ENCODE results near the gene TCEAL9.

GRCh38 chrX:103397707-103398106 lies 41.4 kb downstream of the TCEAL9 start:
- TF ChIP-seq CTCF (IDR thresholded peaks at IDR 0.05; ENCODE audit: low read depth, low read length) (no peak), POLR2A (IDR thresholded peaks at IDR 0.05; ENCODE audit: extremely low read depth, insufficient read length) (no peak)
- TF ChIP-seq, protein P1, sequence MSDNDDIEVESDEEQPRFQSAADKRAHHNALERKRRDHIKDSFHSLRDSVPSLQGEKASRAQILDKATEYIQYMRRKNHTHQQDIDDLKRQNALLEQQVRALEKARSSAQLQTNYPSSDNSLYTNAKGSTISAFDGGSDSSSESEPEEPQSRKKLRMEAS (IDR thresholded peaks at IDR 0.05; ENCODE audit: low read depth, low read length): no peak
